GM18520 (cell line): ENCODE data around the gene FNTB.

ENCODE experiments used
- ATAC-seq: cut with Tn5 transposase; IDR thresholded peaks from one replicate; pipeline ENCODE4 v1.9.1; 2021; ENCODE audit not compliant: unreplicated experiment

Gene FNTB

DNA sequence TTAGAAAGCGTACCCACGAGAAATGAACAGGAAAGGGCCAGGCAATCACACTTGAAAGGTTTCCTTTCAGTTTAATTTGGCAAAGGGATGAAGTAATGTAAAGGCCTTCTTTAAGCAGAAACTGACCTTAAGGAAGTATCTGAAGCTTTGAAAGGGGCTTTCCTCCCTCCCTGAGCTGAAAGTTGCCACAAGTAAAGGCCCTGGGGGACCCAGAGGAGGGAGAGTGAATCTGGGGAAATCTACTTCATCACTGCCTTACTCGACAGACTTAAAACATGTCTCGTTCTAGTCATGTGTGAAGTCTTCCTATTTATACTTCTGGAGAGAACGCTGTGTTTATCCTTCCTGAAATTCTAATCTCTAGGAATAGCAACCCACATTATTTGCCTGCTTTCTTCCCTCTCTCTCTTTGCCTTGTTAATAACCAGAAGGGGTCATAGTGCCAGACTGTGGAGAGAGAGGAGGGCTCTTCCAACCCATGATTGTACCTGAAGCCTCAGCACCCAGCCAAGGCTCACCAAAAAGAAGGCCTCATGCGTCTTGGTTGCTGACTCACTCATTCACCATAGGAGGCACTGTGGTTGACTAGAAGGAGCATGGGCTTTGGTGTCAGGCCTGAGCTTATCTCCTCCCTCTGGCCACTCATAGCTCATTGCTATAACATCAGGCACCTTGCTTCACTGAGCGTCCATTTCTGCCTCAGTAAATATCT lies 33.9 kb upstream of the FNTB start:
- peak; percentile 54 for ATAC-seq

DNA sequence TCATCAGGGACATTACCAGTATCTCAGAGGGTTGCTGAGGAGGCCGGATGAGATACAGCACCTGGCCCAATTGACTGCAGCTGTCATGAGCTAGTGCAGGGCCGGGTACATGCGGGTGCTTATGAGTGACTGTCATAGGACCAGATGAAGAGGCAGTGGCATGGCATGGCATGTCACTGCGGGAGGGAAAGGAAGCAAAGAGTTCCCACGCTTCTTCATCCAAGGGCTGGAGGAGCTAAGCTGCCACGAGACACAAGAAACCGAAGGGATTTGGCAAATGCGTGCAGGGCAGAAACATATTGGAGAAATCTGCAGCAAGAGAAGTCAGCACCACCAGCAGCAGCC lies 33.4 kb upstream of the FNTB start:
- ATAC-seq, result no peak

DNA sequence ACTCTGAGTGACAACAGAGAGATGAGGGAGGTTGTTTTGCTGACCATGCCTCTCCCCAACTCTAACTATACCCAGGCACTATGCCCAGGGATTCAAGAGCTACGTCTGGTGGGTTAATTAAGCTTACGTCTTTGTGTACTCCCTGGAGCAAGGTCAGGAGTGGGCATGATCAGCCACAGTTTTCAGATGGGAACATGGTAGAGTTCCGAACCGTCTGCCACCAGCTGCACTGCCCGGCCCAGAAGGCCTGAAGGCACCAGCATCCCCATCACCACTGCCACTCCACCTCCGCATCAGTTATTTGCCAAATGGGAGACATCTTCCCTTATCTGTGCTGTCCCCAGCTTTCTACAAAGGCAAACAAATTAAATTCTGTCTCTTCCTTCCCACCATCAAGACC lies 33.0 kb upstream of the FNTB start:
- ATAC-seq, result no peak

DNA sequence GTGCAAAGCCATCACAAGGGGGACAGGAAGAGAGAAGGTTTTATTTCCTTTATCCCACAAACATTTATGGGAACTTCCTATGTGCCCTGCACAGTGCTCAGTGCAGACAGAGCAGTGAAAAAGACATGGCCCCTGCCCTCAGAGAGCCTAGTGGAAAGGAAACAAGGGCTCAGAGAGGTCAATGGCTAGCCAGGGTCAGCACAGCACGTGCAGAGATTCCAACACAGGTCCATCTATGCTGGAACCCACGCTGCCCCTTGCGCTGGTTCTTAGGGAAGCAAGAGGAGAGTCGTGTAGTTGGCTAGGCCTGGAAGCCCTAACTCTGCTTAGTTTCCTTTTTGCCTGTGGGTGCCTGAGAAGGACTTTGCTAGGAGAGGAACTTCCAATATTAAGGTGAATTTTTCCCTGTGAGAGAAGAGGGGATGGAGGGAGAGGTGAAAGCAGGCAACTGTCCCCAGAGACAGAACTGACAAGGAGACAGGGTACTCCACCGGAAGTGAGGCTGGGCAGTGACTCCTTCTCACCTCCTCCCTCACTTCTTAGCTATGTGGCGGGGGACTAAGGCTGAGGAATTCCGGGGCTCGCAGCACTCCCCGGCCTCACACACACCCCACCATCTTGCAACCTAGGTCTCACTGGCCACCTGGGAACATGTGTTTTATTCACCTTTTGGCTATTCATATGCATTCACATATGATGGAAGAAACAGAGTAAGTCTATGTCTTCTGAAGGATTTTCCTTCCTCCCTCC lies 32.0 kb upstream of the FNTB start:
- ATAC-seq, result no peak

DNA sequence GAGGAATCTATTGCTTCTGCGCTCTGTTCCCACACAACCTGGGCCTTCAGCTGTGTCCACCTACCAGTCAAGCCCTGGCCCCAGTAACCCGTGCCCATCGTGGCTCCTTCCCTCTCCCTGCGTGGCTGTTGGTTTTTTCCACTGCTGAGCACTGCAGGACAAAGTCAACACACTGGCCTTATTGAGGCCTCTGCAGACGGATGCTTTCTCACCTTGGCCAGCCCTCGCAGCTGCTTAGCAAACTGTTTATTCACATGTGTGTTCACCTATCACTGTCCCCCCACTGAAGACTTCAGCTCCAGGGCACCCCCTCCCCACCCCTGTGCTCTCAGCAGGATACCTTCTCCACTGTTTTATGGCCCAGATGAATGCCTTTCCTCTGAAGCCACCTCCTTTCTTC lies 31.4 kb upstream of the FNTB start:
- no peak for ATAC-seq

DNA sequence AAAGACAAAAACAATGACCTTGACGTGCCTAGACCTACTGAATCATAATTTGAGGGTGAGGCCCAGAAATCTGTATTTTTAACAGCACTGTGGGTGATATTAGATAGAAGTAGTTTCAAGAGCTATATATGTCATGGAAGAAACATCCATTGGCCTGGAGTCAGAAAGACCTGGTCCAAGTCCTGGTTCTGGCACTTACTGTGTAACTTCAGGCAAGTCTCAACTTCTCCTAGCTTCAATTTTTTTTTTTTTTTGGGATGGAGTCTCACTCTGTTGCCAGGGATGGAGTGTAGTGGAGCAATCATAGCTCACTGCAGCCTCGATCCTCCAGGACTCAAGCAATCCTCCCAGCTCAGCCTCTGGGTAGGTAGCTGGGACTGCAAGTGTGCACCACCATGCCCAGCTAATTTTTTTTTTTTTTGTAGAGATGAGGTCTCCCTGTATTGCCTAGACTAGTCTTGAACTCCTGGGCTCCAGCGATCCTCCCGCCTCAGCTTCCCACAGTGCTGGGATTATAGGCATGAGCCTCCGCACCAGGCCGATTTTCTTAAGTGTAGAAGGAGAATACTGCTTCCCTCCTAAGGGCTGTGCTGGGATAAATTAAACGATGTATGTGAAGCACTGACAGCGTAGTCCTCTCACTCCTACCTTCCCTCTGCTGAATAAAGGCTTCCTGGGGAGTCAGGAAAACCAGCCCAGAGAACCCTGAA lies 29.8 kb upstream of the FNTB start:
- no peak for ATAC-seq

DNA sequence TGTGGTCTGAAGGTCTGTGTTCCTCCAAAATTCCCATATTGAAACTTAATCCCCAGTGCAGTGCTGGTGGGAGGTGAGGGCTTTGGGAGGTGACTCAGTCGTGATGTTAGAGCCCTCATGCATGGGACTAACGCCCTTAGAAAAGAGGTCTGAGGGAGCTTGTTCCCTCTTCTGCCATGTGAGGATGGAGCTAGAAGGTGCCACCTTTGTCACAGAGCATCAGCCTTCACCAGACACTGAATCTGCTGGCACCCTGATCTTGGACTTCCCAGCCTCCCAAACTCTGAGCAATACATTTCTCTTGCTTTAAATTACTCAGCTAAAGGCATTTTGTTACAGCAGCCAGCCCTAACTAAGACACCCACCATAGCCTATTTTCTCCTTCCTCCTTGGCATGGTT lies 28.5 kb upstream of the FNTB start:
- ATAC-seq, result no peak

DNA sequence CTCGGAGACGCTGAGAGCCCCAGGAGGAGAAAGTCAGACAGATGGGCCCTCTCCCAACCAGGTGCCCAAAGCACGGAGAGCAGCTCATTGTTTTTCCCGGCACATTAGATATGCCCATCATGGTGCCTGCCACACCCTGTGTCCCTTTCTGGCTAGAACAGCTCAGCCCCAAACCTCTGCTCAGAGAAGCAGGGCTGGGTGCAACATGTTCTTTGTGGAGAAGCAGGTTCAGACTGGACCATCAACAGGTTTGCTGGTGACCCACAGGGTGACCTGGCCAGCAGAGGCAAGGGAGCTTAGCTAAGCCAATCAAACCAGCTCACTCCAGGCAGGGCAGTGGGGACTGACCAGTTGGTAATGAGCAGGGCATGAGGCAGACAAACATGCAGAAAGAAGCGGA lies 28.0 kb upstream of the FNTB start:
- ATAC-seq, result no peak

DNA sequence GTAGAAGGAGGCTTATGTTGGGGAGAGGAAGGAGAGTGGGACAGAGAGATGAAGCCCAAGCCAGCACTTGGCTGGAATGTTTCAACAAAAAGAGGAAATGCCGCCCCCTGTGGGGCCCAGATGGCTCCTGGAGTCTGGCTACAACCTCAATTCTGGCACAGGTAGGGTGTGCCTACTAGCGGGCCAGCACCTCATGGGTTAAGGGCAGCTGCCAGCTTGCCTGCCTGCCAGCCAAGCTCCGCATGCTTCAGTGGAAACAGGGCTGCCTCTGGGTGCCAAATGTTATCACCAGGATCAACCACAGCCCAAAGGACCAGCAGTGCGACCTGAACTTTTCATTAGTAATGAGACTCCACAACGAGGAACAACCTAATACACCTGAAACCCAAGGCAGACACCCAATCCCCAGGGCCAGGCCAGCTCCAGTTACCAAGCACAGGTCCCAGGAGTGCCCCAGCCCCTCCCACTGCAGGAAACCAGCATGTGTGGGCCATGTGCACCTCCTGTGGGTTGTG lies 25.9 kb upstream of the FNTB start:
- no peak for ATAC-seq

DNA sequence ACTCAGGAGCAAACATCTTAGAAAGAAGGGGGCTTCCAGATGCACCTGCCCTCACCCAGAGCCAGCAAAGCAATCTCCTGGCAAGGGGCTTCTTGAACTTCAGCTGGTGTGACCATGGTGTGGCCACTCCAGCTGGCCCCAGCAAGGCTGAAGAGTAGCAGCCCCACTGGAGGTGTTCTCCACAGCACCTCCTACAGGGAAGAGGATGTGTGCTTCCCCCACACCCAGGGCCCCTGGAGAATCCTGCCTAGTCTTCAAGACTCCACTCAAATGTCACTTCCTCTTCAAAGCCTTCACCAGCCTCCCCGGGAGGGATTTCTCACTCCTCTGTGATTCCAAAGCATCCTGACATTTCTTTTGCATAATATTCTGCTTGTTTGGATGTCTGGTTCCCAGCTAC lies 23.1 kb upstream of the FNTB start:
- ATAC-seq, result no peak

DNA sequence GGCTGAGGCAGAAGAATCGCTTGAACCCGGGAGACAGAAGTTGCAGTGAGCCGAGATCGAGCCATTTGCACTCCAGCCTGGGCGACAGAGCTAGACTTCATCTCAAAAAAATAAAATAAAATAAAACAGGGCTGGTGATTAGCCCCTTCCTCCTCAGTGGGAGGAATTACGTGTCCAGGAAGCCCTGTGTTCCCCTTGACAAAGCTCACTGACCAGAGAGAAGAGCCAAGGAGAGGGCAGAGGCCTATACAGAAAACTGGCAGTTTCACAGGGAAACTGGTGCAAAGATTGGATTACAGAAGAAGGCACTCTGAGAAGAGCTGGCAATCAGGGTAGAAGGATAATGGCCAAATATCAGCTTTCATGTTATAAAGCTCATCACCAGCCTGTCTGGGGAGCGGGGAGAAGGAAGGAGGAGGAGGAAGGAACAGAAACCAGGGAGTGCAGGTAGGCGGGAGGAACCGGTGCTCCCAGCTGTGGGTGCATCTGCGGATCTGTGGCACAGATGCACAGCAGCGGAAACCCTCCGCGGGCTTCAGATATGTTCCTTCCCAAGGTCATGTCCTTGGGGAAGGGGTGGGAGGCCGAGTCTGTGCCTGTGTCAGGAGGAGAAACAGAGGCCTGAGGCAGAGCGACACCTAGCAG lies 21.2 kb upstream of the FNTB start:
- no peak for ATAC-seq

DNA sequence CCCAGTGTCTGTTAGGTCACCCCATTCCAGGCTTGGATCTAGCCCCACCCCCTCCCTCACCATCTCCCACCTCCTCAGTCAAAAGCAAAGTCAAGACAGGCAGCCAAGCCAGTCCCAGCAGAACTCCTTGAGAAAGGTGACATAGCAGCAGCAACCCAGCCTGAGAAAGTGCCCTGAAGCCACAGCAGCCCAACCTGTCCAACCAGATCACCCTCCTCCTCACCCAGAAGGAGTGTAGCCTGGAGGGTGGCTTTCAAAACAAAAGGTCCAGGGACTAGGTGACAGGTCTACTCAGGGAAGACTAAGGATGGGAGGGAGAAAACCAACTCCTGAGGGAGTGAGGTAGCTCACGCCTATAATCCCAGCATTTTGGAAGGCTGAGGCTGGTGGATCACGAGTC lies 19.7 kb upstream of the FNTB start:
- ATAC-seq, result no peak

DNA sequence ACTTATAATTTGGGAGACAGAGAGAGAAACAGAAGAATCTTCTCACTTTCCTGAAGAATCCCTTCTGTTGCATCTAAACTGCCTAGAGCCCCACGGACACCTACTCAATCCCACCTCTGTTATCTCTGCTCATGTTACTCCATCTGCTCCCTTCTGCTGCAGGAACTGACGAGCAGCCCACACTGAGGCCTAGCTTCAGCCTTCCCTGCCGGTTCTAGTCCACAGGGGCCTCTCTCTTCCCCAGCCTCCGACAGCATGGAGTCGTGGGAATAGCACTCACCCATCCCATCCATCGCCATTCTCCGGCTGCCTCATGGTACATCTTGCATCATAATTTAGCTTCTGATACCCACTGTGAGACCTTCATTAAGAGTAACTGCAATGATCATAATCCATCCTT lies 18.5 kb upstream of the FNTB start:
- no peak for ATAC-seq

DNA sequence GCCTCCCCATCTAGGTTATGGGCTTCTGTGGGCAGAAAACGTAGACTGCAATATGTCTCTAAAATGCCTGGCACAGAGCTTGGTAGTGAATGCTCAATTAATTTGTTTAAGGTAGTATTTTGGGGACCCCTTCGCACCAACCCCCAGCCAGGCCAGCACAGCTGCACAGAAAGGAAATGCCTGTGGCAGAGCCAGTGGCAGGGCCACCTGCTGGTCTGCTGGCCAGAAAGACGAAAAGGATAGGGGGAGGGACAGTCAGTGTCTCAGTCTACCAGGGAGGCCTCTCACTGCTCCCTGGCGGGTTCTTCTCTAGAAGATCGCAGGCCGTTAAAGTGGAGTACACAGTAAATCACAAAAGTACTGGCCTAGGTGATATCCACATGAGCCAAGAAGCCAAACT lies 18.0 kb upstream of the FNTB start:
- ATAC-seq, result no peak

DNA sequence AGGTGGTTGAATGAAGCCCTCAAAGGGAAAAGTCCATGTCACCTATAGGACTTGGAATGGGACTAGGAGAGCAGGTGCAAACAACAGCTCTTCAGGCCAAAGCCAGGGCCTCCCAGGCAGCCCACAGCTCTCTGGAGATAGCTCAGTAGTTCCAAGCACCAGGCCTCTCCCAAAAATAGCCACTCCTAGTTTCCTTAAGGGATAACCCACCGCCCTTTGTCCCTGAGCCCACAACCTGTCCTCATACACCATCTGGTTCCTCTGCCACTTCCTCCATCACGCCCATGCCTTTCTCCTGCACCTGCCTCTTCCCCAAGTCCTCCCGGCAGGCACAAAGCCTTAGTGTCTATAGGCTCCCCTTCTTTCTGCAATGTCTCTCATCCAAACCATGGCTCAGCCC lies 16.7 kb upstream of the FNTB start:
- no peak for ATAC-seq

DNA sequence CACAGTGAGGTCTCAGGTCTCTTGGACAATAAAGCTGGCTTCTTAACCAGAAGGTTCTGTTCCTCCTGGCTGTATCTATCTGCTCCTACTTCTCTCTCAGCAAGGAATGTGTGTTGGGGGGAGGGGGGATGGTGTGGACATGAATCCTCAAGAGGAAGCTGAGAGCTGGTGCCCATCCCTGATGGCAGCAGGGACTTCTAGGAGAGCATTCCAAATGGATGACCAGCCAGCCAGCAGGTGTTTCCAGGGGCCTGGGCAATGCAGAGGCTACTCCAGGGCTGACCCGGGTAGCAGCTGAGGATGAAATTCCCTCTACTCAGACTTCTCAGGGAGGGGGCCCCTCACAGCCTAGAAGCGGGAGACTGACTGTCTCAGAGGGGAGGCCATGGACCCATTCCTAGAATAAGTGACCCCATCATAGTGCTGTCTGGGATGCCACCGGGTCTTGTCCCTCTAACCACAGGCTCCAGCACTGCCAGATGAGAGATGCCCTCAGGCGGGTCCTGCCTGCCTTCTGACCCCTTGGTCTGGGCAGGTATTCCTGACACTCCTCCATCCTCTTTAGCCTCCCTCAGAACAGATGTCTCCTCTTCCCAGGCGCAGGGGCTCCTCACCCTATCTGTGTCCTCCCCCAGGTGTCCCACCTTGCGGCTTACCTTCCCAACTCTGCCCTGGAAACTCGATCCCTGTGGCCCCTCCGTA lies 15.8 kb upstream of the FNTB start:
- ATAC-seq, result no peak

DNA sequence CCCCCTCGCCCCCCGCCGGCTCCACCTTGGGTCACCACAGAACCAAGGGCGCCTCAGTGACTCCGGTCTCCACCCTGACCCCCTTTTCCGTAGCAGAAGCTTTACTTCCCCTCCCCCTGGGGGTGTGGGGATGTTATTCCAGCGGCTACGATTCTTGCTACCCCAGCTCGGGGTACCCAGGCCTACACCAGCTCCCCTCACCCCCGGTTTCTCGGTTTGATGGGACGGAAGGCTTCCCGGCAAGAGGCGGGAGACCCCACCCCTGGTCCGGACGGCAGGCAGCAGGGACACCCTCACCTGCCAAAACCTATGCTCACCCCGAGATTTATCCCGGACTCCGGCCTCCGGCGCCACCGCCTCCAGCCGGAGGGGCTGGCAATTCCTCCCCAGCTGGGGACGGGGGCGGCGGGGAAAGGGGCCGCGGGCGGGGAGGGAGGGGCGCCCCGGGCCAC lies 15.2 kb upstream of the FNTB start:
- ATAC-seq, result no peak

DNA sequence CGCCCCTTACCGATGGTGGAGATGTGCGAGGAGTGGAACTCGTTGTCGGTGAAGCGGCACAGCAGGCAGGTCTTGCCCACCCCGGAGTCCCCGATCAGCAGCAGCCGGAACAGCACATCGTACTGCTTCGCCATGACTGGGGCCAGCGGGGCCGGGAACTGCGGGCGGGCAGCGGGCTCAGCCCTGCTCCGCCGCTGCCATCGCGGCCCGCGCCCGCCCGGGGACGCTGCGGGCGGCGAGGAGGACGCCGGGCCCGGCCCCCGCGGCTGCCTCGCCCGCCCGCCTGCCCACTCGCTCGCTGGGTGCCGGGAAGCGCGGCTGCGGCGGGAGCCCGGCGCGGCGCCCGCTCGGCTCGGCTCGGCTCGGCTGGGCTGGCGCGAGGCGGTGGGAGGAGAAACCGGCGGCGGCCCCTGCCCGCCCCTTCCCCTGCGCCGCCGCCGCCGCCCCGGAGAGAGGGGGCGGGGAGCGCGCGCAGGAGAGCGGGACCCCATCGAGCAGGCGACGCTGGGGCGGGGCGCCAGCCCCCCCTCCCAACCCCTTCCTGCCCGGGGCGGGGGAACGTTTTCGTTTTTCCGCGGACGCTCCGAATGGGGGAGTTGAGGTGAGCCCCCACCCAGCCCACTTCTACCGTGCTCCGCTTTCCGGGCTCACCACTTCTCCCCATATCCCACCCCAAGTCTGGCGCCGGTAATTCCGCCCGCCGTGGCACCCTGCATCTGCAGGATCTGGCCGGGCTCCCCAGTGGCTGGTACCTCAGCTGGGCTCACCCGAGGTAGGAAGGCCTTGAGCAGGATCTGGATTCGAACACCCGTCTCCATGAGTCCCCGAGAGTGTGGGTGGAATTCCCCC lies 14.5 kb upstream of the FNTB start, which contains the start of gene RAB15:
TSS of gene RAB15 (minus strand) at position 394 of the 849 bp plus-strand sequence. CDS start at position 134, 260 bp downstream.
- ATAC-seq, result no peak

DNA sequence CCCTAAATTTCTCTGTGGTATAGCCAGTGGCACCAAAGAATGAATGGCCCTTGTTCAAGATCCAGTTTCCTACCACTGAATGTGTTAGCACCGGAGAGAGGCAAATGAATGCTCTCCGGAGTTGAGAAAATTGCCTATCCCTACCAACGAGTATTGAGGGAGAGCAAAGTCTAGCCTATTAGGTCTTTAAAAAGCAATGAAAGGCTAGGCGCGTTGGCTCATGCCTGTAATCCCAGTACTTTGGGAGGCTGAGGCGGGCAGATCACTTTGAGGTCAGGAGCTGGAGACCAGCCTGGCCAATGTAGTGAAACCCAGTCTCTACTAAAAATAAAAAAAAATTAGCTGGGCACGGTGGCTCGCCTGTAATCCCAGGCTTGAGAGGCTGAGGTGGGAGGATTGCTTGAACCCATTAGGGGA lies 13.7 kb upstream of the FNTB start:
- no peak for ATAC-seq

DNA sequence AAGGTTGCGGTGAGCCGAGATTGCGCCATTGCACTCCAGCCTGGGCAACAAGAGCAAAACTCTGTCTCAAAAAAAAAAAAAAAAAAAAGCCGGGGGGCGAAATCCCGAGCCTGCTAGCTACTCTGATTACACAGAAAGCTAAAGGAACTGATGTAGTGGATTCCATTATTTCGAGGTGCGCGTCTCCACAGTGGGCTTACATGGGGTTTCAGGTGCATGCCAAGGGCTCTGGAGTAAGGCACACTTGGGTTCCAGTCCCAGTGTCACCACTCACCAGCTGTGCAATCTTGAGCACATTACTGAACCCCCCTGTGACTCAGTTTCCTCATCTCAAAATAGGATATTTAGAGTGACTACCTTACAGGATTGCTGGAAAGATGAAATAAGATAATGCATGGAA lies 12.9 kb upstream of the FNTB start:
- no peak for ATAC-seq
